ENCODE measurements around the gene ETV1. TPM values are rescaled to one million over a fixed set of nuclear protein-coding genes. Genes with fewer than 3 reads are reported as not detected.

Gene ETV1
- total RNA-seq, 1 donor from 2014 or later, result 89.0 TPM

GRCh38 chr7:13852281-13852968, 137.0 kb downstream of the ETV1 start:
- H3K36me3 ChIP-seq, result no peaks in the 10 kb centered on the region
- no peak for DNase-seq
- H3K27me3 ChIP-seq (ENCODE audit: low read depth), result no peaks in the 10 kb centered on the region
- TF ChIP-seq, protein P1, sequence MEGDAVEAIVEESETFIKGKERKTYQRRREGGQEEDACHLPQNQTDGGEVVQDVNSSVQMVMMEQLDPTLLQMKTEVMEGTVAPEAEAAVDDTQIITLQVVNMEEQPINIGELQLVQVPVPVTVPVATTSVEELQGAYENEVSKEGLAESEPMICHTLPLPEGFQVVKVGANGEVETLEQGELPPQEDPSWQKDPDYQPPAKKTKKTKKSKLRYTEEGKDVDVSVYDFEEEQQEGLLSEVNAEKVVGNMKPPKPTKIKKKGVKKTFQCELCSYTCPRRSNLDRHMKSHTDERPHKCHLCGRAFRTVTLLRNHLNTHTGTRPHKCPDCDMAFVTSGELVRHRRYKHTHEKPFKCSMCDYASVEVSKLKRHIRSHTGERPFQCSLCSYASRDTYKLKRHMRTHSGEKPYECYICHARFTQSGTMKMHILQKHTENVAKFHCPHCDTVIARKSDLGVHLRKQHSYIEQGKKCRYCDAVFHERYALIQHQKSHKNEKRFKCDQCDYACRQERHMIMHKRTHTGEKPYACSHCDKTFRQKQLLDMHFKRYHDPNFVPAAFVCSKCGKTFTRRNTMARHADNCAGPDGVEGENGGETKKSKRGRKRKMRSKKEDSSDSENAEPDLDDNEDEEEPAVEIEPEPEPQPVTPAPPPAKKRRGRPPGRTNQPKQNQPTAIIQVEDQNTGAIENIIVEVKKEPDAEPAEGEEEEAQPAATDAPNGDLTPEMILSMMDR (IDR thresholded peaks at IDR 0.05), result no peak
- H3K9me3 ChIP-seq, result no peaks in the 10 kb centered on the region
- no peak for ATAC-seq
- no peak overlapping the region for H3K4me3 ChIP-seq
- peaks cover 10% of the 10 kb centered on the region for H3K4me1 ChIP-seq
- no peak overlapping the region for H3K27ac ChIP-seq
- intact Hi-C loops (cut with DNase I), result no loop called here

DNA sequence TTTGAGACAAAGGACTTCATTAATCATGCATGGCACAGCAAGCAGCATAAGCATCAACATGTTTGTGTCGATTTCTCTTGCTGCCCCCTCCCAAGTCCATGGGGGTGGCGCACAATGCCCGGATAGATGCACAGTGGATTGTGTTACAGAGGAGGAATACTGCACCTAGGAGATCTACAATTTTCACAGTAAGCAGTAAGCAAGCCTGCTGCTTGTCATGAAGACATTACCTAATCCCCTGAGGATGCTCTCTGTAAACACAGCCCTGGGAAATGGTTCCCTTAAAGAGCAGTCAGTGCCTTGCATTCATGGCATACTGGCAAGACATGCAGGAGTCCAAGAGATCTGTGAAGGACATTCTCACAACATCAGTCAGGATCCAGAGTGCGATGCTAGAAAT, 137.7 kb downstream of the ETV1 start:
- no peaks in the 10 kb centered on the region for H3K36me3 ChIP-seq
- no peak overlapping the region for H3K4me3 ChIP-seq
- no peak for DNase-seq
- no peak overlapping the region for H3K27ac ChIP-seq
- no peaks in the 10 kb centered on the region for H3K9me3 ChIP-seq
- H3K4me1 ChIP-seq, result peaks cover 10% of the 10 kb centered on the region
- H3K27me3 ChIP-seq (ENCODE audit: low read depth), result no peaks in the 10 kb centered on the region
- intact Hi-C loops (cut with DNase I), result no loop called here
- TF ChIP-seq, protein P1 (IDR thresholded peaks at IDR 0.05), result no peak
- no peak for ATAC-seq

DNA sequence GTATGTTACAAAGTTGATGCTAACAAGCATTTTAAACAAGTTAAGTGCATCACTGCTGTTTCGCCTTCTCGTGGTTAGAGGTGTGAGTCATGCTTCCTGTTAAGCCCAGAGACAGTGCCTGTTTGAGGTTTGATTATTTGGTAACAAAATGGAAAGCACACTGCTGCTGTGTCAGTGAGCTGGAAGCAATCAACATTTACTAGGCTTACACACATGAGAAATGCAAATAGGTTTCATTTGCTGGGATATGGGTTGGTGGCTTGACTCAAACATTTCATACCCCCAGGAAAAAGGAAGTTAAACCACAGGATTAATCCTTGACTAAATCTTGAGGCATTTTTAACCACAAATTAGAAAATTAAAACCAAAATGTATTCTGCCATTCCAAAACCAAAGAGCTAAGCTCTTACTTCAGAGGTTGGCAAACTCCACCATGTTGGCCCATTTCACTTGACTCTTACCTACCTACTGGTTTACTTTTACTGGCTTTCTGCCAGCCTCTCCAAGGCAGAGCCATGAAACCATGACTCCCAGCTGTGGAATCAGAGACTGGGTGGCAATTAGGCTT, 139.2 kb downstream of the ETV1 start:
- H3K4me1 ChIP-seq, result peaks cover 10% of the 10 kb centered on the region
- peak overlapping the region; percentile 48 for H3K27ac ChIP-seq
- H3K4me3 ChIP-seq, result no peak overlapping the region
- H3K27me3 ChIP-seq (ENCODE audit: low read depth), result no peaks in the 10 kb centered on the region
- TF ChIP-seq, protein P1 (IDR thresholded peaks at IDR 0.05), result no peak
- H3K9me3 ChIP-seq, result no peaks in the 10 kb centered on the region
- no peaks in the 10 kb centered on the region for H3K36me3 ChIP-seq
- intact Hi-C loops (cut with DNase I), result no loop called here
- no peak for DNase-seq
- peak; percentile 79 to 87 for ATAC-seq

DNA sequence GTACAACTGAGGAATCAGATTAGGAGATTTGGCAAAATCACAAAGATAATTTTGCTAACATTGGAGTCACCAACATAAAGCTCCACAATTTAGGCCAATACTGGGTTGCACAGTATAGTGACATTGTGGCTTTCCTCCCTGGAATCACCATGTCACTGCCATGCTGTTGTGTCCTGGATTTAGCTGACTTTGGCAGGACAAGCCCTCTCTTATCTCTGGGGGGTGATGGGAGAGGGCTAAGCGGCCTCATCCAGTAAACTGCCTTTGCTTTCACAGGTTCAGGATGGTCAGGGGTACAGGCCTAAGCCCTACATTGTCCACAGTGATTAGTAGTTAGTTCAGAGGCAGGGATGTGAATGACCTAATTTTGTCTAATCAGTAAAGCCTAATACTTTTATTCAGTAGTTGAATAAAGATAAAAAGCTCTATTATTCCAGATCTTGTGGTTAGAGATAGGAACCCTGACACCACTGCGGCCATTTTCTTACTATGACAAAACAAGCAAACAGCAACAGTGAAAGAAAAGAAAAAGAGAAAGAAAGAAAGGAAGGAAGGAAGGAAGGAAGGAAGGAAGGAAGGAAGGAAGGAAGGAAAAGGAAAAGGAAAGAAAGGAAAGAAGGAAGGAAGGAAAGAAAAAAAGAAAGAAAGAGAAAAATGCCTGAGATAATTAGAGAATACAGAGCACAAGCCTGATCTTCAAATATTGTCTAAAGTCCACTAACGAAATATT, 140.1 kb downstream of the ETV1 start:
- ATAC-seq, result no peak
- TF ChIP-seq, protein P1 (IDR thresholded peaks at IDR 0.05), result no peak
- no peaks in the 10 kb centered on the region for H3K27me3 ChIP-seq (ENCODE audit: low read depth)

DNA sequence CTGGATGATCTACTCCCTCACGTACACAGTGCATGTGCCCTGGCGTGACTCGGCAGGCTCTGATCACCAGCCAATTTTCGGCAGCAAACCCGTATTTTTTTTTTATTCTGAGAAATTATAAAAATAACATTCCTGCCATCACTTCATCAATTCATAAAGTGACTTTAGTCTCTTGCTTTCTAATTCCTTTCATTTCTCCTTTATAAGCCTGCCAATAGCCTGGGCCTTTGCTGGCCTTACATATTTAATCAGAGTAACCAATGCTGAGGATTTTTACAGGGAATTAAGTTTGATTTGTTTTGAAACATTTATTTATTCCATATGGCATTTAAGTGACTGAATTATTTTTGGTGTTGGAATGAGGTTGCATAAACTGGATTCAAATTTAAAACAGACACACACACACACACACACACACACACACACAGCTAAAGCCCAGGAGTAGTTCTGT, 140.8 kb downstream of the ETV1 start:
- DNase-seq, result no peak
- H3K9me3 ChIP-seq, result no peaks in the 10 kb centered on the region
- intact Hi-C loops (cut with DNase I), result no loop called here
- peak; percentile 28 to 42 for ATAC-seq
- TF ChIP-seq, protein P1 (IDR thresholded peaks at IDR 0.05), result no peak
- H3K36me3 ChIP-seq, result no peaks in the 10 kb centered on the region
- H3K27ac ChIP-seq, result peak overlapping the region; percentile 42
- H3K27me3 ChIP-seq (ENCODE audit: low read depth), result no peaks in the 10 kb centered on the region
- H3K4me1 ChIP-seq, result peaks cover 10% of the 10 kb centered on the region
- no peak overlapping the region for H3K4me3 ChIP-seq

More for the DNA sequence above, 140.1 kb downstream of the ETV1 start:
- H3K27ac ChIP-seq, result peak overlapping the region; percentile 42
- H3K4me1 ChIP-seq, result peaks cover 10% of the 10 kb centered on the region
- no peak for DNase-seq
- no peak overlapping the region for H3K4me3 ChIP-seq
- H3K9me3 ChIP-seq, result no peaks in the 10 kb centered on the region
- no peaks in the 10 kb centered on the region for H3K36me3 ChIP-seq
- intact Hi-C loops (cut with DNase I), result no loop called here

Data from lower lobe of right lung (tissue), 2 donors.